ENCODE results near the gene ST6GALNAC1. TPM values are rescaled to one million over a fixed set of nuclear protein-coding genes. Genes with fewer than 3 reads are reported as not detected.

Gene ST6GALNAC1
- total and polyA plus RNA-seq, 2 donors (not counting 3 experiments of a cell fraction or from before 2014, with no cell fraction given): 0.19 to 0.55 TPM

- Histone ChIP-seq H2AFZ (ENCODE audit: low read depth, low read length) (no peak overlapping the region), H3K79me2 (ENCODE audit: control insufficient read depth, insufficient read depth, low read length) (no peaks in the 10 kb centered on the region), H3K9me1 (replicated peaks; ENCODE audit: control insufficient read depth, extremely low read depth, insufficient read depth, low read length) (no peaks in the 10 kb centered on the region), H3K9ac (replicated peaks; ENCODE audit: extremely low read depth, insufficient read depth, low read length) (no peak overlapping the region), H3K4me3 (replicated peaks in 1 of 3; ENCODE audit: insufficient read depth in 1 of 3, low read depth in 1 of 3, low read length in 3 of 3) (no peak overlapping the region), H3K4me1 (ENCODE audit: control insufficient read depth, extremely low read depth, insufficient read depth, low read length) (no peaks in the 10 kb centered on the region), H4K20me1 (replicated peaks; ENCODE audit: control insufficient read depth, extremely low read depth, insufficient read depth, low read length) (no peaks in the 10 kb centered on the region), H3K27ac (ENCODE audit: insufficient read depth, low read depth, low read length) (no peak overlapping the region), H3K4me2 (ENCODE audit: insufficient read depth, low read length) (no peak overlapping the region), H3K36me3 (ENCODE audit: control insufficient read depth in 2 of 2, extremely low read depth in 1 of 2, insufficient read depth in 2 of 2, low read length in 2 of 2) (no peaks in the 10 kb centered on the region), H3K9me3 (replicated peaks; ENCODE audit: control insufficient read depth, insufficient read depth, low read length) (no peaks in the 10 kb centered on the region), H3K27me3 (ENCODE audit: control insufficient read depth in 2 of 2, insufficient read depth in 2 of 2, low read length in 2 of 2) (peaks cover 3 to 9% of the 10 kb centered on the region in 2 experiments)
- TF ChIP-seq JUN (IDR thresholded peaks at IDR 0.05; ENCODE audit: borderline replicate concordance, insufficient read depth, insufficient read length, low read depth) (no peak), MYC (IDR thresholded peaks at IDR 0.05; ENCODE audit: low read depth, low read length) (no peak), FOS (IDR thresholded peaks at IDR 0.05; ENCODE audit: borderline replicate concordance, insufficient read depth, low read length) (no peak), MAX (IDR thresholded peaks at IDR 0.05; ENCODE audit: insufficient read depth, insufficient read length) (no peak), POLR2AphosphoS5 (IDR thresholded peaks at IDR 0.05; ENCODE audit: insufficient read depth, low read depth, low read length) (no peak), GATA2 (IDR thresholded peaks at IDR 0.05; ENCODE audit: insufficient read depth, insufficient read length, low read depth, low read length) (no peak), CTCF (IDR thresholded peaks at IDR 0.05; ENCODE audit: extremely low read depth in 1 of 2, insufficient read depth in 1 of 2, low read depth in 1 of 2, low read length in 2 of 2) (no peak), EZH2 (IDR thresholded peaks at IDR 0.05; ENCODE audit: borderline replicate concordance, low read depth, low read length, severe bottlenecking) (no peak)
- ChIA-PET CTCF (no interaction called here), POLR2A (no interaction called here)
- no peak for DNase-seq (ENCODE audit: low read depth, low spot score)
- dilution Hi-C loops (cut with MboI; ENCODE audit: extremely low pct_ligation_motif_present, low sequenced_read_pairs) (no loop called here), intact Hi-C loops (cut with micrococcal nuclease) (no loop called here)
- FAIRE-seq: no peak
- BruUV-seq (replicated peaks): no TSS peak
Measured at GRCh38 chr17:76642032-76642561, 1.5 kb downstream of the ST6GALNAC1 start.

All from endothelial cell of umbilical vein (primary cell).